ENCODE data around the gene KTN1. TPM values are rescaled to one million over a fixed set of nuclear protein-coding genes. Genes with fewer than 3 reads are reported as not detected.

Gene KTN1
- polyA plus RNA-seq, 1 donor from 2014 or later: 95.0 TPM

GRCh38 chr14:55641290-55641689, 61.3 kb downstream of the KTN1 start:
- Histone ChIP-seq H3K9ac (ENCODE audit: low read length) (no peak overlapping the region), H3K79me2 (replicated peaks; ENCODE audit: insufficient read depth, low read length) (no peaks in the 10 kb centered on the region), H3K4me2 (ENCODE audit: low read length) (no peak overlapping the region), H3K9me2 (ENCODE audit: insufficient read depth, low read length) (no peaks in the 10 kb centered on the region), H3K36me3 (ENCODE audit: insufficient read depth, low read length) (peaks cover 4% of the 10 kb centered on the region), H2AFZ (ENCODE audit: low read depth, low read length) (no peak overlapping the region), H3K27me3 (ENCODE audit: insufficient read depth, low read depth, low read length) (no peaks in the 10 kb centered on the region), H3F3A (ENCODE audit: insufficient read depth, low read length, poor library complexity, severe bottlenecking) (no peaks in the 10 kb centered on the region), H3K27ac (ENCODE audit: low read length) (no peak overlapping the region), H3K4me3 (ENCODE audit: low read length) (no peak overlapping the region), H3K9me3 (ENCODE audit: low read length) (no peaks in the 10 kb centered on the region), H4K20me1 (ENCODE audit: insufficient read depth) (no peaks in the 10 kb centered on the region)
- no peak for TF ChIP-seq POLR2AphosphoS5 (IDR thresholded peaks at IDR 0.05)
- TF ChIP-seq TAF1 (IDR thresholded peaks at IDR 0.05; ENCODE audit: low read depth): no peak
- TF ChIP-seq EP300 (conservative IDR thresholded peaks at IDR 0.05; ENCODE audit: poor library complexity, severe bottlenecking): no peak
- no peak for TF ChIP-seq EZH2 (IDR thresholded peaks at IDR 0.05; ENCODE audit: borderline replicate concordance, insufficient read depth, low read length, poor library complexity, severe bottlenecking)
- TF ChIP-seq RAD21 (conservative IDR thresholded peaks at IDR 0.05): no peak
- TF ChIP-seq CTCF (IDR thresholded peaks at IDR 0.05; ENCODE audit: poor library complexity, severe bottlenecking): no peak
- TF ChIP-seq SMC3 (conservative IDR thresholded peaks at IDR 0.05; ENCODE audit: poor library complexity): no peak
- no peak for TF ChIP-seq REST (IDR thresholded peaks at IDR 0.05; ENCODE audit: borderline replicate concordance)
- no peak for TF ChIP-seq MXI1 (conservative IDR thresholded peaks at IDR 0.05; ENCODE audit: poor library complexity, severe bottlenecking)

- no peak overlapping the region for H3K9ac ChIP-seq (ENCODE audit: low read length)
- H3F3A ChIP-seq (ENCODE audit: insufficient read depth, low read length, poor library complexity, severe bottlenecking): no peaks in the 10 kb centered on the region
- H3K27me3 ChIP-seq (ENCODE audit: insufficient read depth, low read depth, low read length): no peaks in the 10 kb centered on the region
- H3K4me3 ChIP-seq (ENCODE audit: low read length): no peak overlapping the region
- H3K79me2 ChIP-seq (replicated peaks; ENCODE audit: insufficient read depth, low read length): no peaks in the 10 kb centered on the region
- no peaks in the 10 kb centered on the region for H4K20me1 ChIP-seq (ENCODE audit: insufficient read depth)
- H3K27ac ChIP-seq (ENCODE audit: low read length): no peak overlapping the region
- H3K9me2 ChIP-seq (ENCODE audit: insufficient read depth, low read length): no peaks in the 10 kb centered on the region
- H3K4me2 ChIP-seq (ENCODE audit: low read length): no peak overlapping the region
- TF ChIP-seq EZH2 (IDR thresholded peaks at IDR 0.05; ENCODE audit: borderline replicate concordance, insufficient read depth, low read length, poor library complexity, severe bottlenecking): no peak
- TF ChIP-seq SMC3 (conservative IDR thresholded peaks at IDR 0.05; ENCODE audit: poor library complexity): no peak
- no peak for TF ChIP-seq REST (IDR thresholded peaks at IDR 0.05; ENCODE audit: borderline replicate concordance)
- TF ChIP-seq EP300 (conservative IDR thresholded peaks at IDR 0.05; ENCODE audit: poor library complexity, severe bottlenecking): no peak
- TF ChIP-seq MXI1 (conservative IDR thresholded peaks at IDR 0.05; ENCODE audit: poor library complexity, severe bottlenecking): no peak
- TF ChIP-seq TAF1 (IDR thresholded peaks at IDR 0.05; ENCODE audit: low read depth): no peak
- TF ChIP-seq POLR2AphosphoS5 (IDR thresholded peaks at IDR 0.05): no peak
- TF ChIP-seq CTCF (IDR thresholded peaks at IDR 0.05; ENCODE audit: poor library complexity, severe bottlenecking): no peak
- TF ChIP-seq RAD21 (conservative IDR thresholded peaks at IDR 0.05): no peak
- no peaks in the 10 kb centered on the region for H3K36me3 ChIP-seq (ENCODE audit: insufficient read depth, low read length)
- no peak overlapping the region for H2AFZ ChIP-seq (ENCODE audit: low read depth, low read length)
- H3K9me3 ChIP-seq (ENCODE audit: low read length): no peaks in the 10 kb centered on the region
Measured at GRCh38 chr14:55641954-55642353, 61.9 kb downstream of the KTN1 start.

Data from neural cell (in vitro differentiated cells).